WERI-Rb-1 (cell line): ENCODE results near the gene VGLL2.
"Not testable (repeated sequence)": the region's sequence is repeated elsewhere in the genome, so short reads cannot be mapped to it uniquely, and the experiment has no call there.

ENCODE experiments used
- DNase-seq: peaks from one replicate; pipeline ENCODE4 v3.0.0-alpha.2; 2020
- H3K27ac ChIP-seq: fragments of 250-450 bp; sonication (Bioruptor Pico); 2 replicates; pipeline ENCODE4 v1.5.1; 2020; ENCODE audit warnings: mild to moderate bottlenecking, moderate library complexity
- H3K27me3 ChIP-seq: fragments of 250-450 bp; sonication (Bioruptor Pico); 2 replicates; pipeline ENCODE4 v1.5.1; 2021; ENCODE audit warnings: mild to moderate bottlenecking, low read depth, moderate library complexity; ENCODE audit not compliant: insufficient read depth, severe bottlenecking
- H3K36me3 ChIP-seq: fragments of 250-450 bp; sonication (Bioruptor Pico); 2 replicates; pipeline ENCODE4 v1.5.1; 2020; ENCODE audit warnings: mild to moderate bottlenecking, moderate library complexity
- H3K4me3 ChIP-seq: 2 replicates; pipeline ENCODE4 v1.5.1; 2011; ENCODE audit warnings: low read depth, mild to moderate bottlenecking, control low read depth, low read length
- H3K9me3 ChIP-seq: fragments of 250-450 bp; sonication (Bioruptor Pico); 2 replicates; pipeline ENCODE4 v1.5.1; 2021; ENCODE audit warnings: mild to moderate bottlenecking, moderate library complexity; ENCODE audit not compliant: severe bottlenecking
- TF ChIP-seq, protein P1 (sequence below): IDR thresholded peaks from 2 replicates; pipeline ENCODE4 v1.5.1; 2011; ENCODE audit warnings: low read depth, mild to moderate bottlenecking, control low read depth, inconsistent platforms, low read length

The VGLL2 gene

DNA sequence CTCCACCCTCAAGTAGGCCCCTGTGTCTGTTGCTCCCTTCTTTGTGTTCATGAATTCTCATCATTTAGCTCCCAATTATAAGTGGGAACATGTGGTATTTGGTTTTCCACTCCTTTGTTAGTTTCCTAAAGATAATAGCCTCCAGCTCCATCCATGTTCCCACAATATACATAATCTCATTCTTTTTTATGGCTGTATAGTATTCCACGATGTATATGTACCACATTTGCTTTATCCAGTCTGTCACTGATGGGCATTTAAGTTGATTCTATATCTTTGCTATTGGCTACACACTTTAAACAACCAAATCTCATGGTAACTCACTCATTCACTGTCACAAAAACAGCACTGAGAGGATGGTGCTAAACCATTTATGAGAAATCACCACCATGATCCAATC is 35.5 kb upstream of the VGLL2 start:
- Histone ChIP-seq H3K27me3 (peaks cover 2% of the 10 kb centered on the region), H3K9me3 (no peaks in the 10 kb centered on the region), H3K27ac (no peak overlapping the region), H3K4me3 (no peak overlapping the region), H3K36me3 (no peaks in the 10 kb centered on the region)
- no peak for DNase-seq
- TF ChIP-seq, protein P1, sequence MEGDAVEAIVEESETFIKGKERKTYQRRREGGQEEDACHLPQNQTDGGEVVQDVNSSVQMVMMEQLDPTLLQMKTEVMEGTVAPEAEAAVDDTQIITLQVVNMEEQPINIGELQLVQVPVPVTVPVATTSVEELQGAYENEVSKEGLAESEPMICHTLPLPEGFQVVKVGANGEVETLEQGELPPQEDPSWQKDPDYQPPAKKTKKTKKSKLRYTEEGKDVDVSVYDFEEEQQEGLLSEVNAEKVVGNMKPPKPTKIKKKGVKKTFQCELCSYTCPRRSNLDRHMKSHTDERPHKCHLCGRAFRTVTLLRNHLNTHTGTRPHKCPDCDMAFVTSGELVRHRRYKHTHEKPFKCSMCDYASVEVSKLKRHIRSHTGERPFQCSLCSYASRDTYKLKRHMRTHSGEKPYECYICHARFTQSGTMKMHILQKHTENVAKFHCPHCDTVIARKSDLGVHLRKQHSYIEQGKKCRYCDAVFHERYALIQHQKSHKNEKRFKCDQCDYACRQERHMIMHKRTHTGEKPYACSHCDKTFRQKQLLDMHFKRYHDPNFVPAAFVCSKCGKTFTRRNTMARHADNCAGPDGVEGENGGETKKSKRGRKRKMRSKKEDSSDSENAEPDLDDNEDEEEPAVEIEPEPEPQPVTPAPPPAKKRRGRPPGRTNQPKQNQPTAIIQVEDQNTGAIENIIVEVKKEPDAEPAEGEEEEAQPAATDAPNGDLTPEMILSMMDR = no peak

DNA sequence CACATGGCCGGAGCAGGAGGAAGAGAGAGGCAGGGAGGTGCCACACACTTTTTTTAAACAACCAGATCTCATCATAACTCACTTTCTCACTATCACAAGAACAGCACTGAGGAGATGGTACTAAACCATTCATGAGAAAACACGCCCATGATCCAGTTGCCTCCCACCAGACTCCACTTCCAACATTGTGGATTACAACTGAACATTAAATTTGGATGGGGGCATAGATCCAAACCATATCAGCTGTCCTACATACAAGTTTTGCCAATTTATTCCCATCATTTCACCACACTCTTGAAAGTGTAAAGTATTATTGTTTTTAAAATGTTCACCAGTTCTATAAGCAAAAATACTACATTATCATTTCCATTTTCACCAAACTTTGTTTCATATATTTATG is 33.9 kb upstream of the VGLL2 start:
- no peak overlapping the region for H3K27ac ChIP-seq
- TF ChIP-seq, protein P1 = no peak
- no peaks in the 10 kb centered on the region for H3K36me3 ChIP-seq
- DNase-seq = no peak
- no peak overlapping the region for H3K4me3 ChIP-seq
- H3K27me3 ChIP-seq = peaks cover 2% of the 10 kb centered on the region
- no peaks in the 10 kb centered on the region for H3K9me3 ChIP-seq

DNA sequence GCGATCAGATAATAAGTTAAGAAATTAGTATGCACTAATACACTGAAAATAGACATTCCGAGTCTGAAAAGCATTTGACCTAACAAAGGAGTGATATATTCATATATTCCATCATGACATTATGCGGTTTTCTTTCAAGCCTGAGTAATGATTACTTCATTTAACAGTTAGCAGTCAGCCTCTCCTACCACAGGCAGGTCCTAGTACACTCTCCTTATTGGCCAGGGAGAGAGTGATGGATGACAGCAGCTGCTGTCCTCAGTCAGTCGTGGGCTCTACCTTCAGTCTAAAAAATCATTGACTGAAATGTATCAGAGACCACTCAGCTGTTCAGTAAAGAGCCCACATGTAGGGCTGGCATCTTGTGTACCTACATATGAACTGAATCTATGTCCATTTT is 33.2 kb upstream of the VGLL2 start:
- H3K4me3 ChIP-seq = no peak overlapping the region
- H3K27me3 ChIP-seq = peaks cover 2% of the 10 kb centered on the region
- DNase-seq = no peak
- TF ChIP-seq, protein P1 = no peak
- H3K36me3 ChIP-seq = no peaks in the 10 kb centered on the region
- H3K27ac ChIP-seq = no peak overlapping the region
- no peaks in the 10 kb centered on the region for H3K9me3 ChIP-seq

DNA sequence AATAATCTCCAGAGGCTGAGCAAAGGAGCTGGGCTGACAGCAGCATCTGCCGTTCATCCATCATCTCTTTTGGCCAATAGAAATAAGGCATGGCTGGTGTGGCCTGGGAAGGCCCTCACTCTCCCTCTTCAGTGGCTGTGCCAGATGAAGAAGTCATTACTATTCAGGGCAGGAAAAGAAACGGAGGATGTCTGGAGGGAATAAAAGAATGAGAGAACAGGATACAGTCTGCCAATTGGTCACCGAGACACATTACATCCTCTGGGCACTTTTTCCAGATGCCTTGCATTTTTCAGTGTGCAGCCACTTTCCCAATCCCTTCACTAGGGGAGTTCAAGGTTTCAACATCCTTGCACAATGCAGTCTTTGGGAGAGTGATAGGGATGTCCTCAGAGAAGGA is 32.2 kb upstream of the VGLL2 start:
- Histone ChIP-seq H3K4me3 (no peak overlapping the region), H3K9me3 (no peaks in the 10 kb centered on the region), H3K27ac (no peak overlapping the region), H3K27me3 (peaks cover 2% of the 10 kb centered on the region), H3K36me3 (no peaks in the 10 kb centered on the region)
- TF ChIP-seq, protein P1 = no peak
- DNase-seq = no peak

DNA sequence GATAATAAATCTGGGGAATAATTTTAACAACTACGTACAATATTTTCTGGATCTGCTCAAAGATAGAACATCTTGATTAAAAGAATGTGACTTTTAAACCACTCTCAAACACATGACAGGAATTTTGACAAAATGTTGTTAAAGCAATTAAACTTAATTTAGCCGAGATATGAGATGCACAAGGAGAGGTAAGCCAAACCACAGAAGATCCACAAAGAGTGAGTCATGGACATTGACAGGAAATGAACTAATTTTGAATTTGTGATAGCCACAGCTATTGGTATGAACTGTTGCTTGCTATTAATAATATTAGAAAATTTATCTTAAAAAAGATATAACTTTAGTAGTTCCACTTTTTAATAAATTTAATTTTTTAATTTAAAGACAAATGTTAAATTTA is 27.8 kb upstream of the VGLL2 start:
- H3K4me3 ChIP-seq = no peak overlapping the region
- peaks cover 3% of the 10 kb centered on the region for H3K27me3 ChIP-seq
- no peaks in the 10 kb centered on the region for H3K9me3 ChIP-seq
- DNase-seq = no peak
- TF ChIP-seq, protein P1 = no peak
- no peaks in the 10 kb centered on the region for H3K36me3 ChIP-seq
- no peak overlapping the region for H3K27ac ChIP-seq

DNA sequence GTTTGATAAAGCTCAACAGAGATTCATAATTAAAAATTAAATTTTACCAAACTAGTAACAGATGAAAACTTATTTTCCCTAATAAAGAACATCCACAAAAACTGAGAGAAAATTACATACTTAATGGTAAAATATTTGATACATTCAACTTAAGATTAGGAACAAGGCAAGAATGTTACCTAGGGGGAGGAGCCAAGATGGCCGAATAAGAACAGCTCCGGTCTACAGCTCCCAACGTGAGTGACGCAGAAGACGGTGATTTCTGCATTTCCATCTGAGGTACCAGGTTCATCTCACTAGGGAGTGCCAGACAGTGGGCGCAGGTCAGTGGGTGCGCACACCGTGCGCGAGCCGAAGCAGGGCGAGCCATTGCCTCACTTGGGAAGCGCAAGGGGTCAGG is 20.8 kb upstream of the VGLL2 start:
- not testable (repeated sequence) for H3K9me3 ChIP-seq, H3K36me3 ChIP-seq, H3K27me3 ChIP-seq, H3K4me3 ChIP-seq, H3K27ac ChIP-seq, DNase-seq

DNA sequence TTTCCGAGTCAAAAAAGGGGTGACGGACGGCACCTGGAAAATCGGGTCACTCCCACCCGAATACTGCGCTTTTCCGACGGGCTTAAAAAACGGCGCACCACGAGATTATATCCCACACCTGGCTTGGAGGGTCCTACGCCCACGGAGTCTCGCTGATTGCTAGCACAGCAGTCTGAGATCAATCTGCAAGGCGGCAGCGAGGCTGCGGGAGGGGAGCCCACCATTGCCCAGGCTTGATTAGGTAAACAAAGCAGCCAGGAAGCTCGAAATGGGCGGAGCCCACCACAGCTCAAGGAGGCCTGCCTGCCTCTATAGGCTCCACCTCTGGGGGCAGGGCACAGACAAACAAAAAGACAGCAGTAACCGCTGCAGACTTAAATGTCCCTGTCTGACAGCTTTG is 20.4 kb upstream of the VGLL2 start:
- H3K36me3 ChIP-seq, DNase-seq, H3K27me3 ChIP-seq, H3K27ac ChIP-seq, H3K9me3 ChIP-seq, H3K4me3 ChIP-seq: not testable (repeated sequence)
